NCI-H69 (cell line): ENCODE measurements around the gene DPEP2NB.
A peak's percentile ranks its signal among the peaks of the same experiment; 100 is the strongest.
"Not testable (repeated sequence)": the region's sequence is repeated elsewhere in the genome, so short reads cannot be mapped to it uniquely, and the experiment has no call there.

Source experiments
- DNase-seq: peaks from one replicate; lab custom pipeline; 2025; lab: John Stamatoyannopoulos, UW

DPEP2NB gene

DNA sequence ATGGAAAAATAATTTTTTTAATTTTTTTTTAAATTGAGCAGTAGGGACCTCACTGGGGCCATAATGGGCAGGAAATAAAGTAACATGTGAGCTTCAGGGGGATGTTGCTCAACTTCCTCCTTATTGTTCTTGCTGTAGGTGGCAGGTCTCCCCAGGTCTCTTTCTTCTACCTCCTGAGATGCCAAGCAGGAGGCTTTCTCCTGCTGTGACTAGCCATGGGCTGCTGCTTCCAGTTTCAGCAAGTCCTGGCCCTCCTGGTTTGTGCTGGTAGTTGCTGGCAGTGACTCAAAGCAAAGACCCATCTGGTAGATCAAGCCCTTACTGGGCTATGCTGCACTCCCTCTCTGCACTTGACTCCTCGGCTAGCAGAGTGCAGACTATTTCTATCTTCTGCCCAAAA is 2.3 kb downstream of the DPEP2NB start:
- DNase-seq = peak; percentile 19

DNA sequence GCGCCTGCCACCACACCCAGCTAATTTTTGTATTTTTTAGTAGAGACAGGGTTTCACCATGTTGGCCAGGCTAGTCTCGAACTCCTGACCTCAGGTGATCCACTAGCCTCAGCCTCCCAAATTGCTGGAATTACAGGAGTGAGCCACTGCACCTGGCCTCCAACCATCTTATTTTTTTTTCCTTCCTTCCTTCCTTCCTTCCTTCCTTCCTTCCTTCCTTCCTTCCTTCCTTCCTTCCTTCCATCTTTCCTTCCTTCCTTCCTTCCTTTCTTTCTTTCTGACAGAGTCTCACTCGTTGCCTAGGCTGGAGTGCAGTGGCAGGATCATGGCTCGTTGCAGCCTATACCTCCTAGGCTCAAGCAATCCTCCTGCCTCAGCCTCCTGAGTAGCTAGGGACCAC is 5.8 kb downstream of the DPEP2NB start:
- not testable (repeated sequence) for DNase-seq

DNA sequence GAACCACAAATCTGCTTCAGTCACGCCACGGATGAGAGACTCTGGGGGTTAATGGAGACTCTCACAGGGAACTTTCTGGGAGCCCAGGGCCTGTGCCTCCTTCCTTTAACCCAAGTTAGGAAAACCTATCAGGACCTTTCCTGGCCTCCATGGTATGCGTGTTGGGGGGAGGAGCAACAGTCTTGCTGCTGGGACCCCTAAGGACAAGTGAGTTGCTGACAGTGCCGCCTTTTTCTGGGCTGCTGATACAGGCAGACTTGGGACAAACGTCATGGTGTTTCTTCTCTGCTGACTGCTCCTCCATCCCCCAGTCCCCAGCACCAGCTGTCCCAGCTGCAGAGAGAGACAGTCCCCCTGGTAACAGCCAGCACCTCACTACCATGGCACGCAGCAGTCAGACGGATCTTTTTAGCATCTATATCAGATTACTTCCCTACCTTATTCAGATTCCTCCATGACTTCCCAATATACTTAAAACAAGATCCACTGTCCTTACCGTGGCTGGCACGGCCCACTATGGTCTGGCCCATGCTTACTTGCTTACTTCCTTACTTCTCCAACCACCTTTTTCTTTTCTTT is 6.5 kb downstream of the DPEP2NB start:
- DNase-seq = no peak

DNA sequence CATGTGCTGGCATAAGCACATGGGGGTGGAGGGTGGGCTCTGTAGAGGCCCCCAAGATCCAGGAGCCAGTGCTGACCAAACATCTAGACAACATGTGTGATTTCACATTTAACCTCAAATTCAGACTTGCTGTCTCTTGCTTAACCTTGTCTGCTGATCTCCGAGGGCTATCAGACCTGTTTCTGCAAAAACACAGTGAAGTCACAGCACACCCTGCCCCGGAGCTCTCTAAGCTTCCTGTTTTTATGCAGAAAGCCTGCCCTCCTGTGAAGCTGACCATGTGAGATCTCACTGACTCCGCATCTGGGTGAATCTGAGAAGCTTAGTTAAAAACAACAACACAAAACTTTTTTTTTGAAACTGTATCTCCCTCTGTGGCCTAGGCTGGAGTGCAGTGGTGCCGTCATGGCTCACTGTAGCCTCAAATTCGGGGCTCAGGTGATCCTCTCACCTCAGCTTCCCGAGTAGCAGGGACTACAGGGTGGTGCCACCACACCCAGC is 9.9 kb downstream of the DPEP2NB start:
- DNase-seq = no peak

DNA sequence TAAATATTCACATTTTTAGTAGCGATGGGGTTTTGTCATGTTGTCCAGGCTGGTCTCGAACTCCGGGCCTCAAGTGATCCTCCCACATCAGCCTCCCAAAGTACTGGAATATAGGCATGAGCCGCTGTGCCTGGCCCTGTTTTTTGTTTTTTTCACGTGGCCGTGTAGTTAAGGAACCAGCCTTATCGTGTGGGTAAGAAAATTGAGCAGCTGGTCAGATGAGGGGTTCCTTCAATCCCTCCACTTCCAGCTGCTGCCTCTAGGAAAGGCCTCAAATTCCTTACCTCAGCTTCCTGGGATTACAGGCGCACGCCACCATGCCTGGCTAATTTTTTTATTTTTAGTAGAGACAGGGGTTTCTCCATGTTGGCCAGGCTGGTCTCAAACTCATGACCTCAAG is 10.5 kb downstream of the DPEP2NB start:
- no peak for DNase-seq

DNA sequence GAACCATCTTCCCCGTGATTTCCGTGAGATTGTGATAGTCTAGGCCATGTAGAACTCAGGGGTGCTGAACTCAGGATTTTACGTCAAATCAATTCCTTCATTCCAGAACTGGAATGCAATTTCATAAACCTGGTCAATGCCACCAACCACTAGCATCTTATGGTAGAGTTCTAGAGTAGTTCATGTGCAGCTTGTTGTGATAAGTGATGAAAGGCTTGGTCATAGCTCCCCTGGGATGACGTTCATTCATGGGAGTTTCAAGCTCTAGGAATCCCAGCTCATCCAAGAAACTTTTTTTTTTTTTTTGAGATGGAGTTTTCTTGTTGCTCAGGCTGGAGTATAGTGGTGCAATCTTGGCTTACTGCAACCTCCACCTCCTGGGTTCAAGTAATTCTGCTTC is 12.7 kb downstream of the DPEP2NB start:
- DNase-seq = no peak

DNA sequence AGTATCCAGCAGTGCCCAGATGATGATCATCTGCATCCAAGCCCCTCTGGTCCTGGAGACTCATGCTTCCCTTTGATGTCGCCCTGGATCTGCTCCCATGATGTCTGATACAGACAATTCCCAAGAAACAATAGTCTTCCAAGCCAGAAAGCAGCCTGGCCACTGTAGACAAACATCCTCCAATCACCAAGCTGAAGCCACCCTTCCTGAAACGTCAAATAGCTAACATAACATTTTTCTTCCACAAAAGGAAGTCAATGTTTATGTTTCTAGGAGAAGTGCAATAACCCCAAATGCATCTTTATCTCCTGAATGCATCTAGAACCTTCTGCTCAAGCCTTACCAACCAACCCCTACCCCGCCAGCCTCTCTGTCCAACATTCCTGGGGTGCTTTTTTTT is 15.3 kb downstream of the DPEP2NB start:
- DNase-seq = no peak

DNA sequence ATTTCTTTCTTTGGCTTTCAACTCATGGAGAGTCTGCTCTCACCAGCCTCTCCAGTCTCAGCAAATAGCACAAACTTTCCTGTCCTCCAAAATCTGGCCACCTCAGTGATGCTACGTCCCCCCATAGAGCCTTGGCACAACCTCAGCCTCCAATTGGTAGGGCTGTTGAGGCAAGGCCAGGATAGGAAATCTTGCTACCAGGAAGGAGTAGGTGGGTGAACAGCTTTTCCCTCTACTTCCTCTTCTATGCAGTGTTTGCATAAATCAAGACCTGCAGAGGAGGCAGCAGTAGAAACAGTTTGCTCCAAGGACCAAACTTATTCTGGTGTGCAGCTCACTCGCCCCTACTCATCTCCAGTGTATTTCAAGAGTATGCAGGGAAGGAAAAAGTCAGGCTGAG is 15.7 kb downstream of the DPEP2NB start:
- DNase-seq = no peak

DNA sequence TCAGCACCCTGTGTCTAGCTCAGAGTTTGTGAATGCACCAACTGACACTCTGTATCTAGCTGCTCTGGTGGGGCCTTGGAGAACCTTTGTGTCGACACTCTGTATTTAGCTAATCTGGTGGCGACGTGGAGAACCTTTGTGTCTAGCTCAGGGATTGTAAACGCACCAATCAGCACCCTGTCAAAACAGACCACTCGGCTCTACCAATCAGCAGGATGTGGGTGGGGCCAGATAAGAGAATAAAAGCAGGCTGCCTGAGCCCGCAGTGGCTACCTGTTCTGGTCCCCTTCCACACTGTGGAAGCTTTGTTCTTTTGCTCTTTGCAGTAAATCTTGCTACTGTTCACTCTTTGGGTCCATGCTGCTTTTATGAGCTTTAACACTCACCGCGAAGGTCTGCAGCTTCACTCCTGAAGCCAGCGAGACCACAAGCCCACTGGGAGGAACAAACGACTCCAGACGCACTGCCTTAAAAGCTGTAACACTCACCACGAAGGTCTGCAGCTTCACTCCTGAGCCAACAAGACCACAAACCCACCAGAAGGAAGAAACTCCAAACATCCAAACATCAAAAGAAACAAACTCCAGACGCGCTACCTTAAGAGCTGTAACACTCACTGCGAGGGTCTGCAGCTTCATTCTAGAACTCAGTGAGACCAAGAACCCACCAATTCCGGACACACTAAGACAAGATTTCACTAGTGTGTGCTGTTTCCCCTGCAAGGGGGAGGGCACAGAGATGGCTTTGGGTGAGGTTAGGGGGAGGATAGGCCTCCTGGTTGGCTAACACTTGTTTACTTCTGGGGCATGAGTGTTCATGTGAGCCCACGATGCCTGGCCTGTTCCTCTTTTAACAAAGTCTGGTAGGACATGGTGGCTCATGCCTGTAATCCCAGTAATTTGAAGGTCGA is 16.7 kb downstream of the DPEP2NB start, which contains the start of gene DPEP2:
Gene DPEP2 (minus strand): TSS at position 706 of the 910 bp plus-strand sequence. CDS start 6,272 bp downstream, outside the sequence.
- DNase-seq = not testable (repeated sequence)

DNA sequence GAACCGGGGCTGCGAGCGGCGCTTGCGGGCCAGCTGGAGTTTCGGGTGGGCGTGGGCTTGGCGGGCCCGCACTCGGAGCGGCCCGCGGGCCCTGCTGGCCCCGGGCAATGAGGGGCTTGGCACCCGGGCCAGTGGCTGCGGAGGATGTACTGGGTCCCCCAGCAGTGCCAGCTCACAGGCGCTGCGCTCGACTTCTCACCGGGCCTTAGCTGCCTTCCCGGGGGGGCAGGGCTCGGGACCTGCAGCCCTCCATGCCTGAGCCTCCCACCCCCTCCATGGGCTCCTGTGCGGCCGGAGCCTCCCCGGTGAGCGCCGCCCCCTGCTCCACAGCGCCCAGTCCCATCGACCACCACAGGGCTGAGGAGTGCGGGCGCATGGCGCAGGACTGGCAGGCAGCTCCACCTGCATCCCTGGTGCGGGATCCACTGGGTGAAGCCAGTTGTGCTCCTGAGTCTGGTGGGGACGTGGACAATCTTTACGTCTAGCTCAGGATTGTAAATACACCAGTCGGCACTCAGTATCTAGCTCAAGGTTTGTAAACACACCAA is 17.4 kb downstream of the DPEP2NB start:
- DNase-seq = not testable (repeated sequence)

DNA sequence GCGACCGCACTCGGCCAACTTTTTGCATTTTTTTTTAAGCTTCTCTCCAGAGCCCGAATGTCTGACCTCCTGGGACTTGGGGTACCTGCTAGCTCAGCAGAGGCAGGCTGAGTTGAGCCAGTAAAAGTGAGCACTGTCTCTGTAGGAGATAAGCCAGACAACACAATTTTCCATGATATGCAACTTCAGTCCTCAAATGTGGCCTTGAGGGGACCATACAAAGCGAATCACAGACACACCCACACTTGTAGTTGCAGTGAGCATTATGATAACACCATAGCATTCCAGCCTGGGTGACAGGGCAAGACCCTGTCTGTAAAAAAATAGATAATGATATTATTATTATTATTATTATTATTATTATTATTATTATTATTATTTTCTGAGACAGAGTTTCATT is 19.0 kb downstream of the DPEP2NB start:
- no peak for DNase-seq

DNA sequence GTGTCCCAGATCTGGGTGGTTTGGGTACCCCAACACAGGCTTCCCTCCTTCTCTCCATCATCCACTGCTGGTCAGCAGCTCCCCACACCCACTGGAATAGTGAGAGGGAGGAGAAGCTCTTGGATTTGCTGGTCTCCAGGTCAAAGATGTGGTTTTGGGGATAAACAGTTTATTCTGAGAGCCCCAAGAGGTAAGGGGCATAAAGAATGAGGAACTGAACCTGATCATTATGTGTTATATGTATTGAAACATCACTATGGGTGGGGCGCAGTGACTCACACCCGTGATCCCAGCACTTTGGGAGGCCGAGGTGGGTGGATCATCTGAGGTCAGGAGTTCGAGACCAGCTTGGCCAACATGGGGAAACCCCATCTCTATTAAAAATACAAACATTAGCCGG is 20.3 kb downstream of the DPEP2NB start:
- DNase-seq = no peak

DNA sequence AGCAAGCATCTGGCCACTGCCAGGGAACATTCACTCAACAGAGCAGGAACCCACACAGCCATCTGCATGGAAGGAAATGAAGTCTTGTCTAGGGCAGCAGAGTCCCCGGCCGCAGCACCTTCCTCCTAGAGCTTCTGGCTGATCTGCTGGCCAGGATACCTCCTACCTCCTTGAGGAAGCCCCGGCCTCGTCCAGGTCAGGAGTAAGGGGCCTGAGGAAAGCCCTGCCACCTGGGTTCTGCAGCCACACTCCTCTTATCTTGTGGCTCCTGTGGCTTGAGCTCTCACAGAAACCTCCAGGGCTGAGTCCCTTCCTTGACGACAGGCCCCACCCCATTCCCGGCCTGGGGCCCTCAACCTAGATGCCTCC is 21.7 kb downstream of the DPEP2NB start:
- not testable (repeated sequence) for DNase-seq

DNA sequence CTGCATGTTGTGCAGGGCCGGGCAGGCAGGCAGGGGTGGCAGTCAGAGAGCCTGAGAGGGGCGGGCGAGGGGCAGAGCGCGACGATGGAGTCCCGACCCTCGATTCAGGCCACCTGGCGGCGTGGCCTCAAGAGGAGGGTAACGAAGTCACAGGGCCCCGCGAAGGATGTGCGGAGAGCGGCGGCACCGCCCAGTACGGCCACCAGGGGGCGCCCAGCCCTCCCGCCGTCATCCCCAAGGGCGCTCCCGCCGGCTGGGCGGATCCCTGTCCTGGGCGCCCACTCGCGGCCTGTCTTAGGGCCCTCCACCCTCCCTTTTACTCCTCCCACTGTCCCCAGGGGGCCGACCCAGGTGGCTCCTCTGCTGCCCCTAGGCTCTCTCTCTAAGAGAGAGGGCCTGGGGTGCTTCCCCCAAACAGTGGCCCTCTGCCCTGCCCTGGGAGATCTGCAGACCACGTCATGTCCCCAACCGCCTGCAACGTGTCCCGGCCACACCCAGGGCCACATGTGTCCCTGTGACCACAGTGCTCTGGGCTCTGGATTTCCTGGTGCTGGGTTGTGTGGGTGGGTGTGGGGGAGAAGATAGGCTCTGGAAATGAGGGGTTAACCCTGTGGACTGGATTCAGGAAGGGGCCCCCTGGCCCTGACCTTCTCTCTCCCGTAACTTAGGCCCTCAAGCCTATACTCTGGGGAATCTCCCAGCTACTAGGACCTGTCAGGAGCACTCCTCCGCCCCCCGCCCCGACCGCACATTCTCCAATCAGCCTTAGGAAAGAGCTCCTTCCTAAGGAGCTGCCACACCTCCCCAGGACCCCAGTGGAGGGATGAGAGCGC is 22.3 kb downstream of the DPEP2NB start:
- peak; percentile 75 for DNase-seq

DNA sequence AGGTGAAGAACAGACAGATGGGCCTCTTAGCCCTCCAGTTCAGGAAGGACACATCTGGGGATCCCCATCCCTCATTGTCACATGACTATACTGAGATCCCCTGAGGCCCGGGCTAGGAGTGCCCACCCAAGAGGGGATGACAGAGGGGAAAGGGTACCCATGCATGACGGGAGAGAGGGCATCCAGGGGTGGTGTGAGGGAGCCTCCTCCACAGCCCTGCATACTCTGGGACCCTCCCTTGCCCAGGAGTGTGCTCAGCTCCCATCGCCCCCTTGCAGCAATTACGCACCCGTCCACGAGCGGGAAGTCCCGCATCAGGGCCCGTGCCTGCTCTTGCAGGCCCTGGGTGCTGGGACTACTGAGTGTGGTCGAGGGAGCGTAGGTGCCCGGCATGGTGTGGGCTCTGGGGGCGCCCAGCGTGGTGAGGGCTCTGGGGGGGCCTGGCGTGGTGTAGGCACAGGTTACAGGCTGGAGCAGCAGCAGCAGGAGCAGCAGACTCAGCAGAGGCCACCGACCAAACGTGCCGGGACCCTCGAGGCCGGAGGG is 23.0 kb downstream of the DPEP2NB start:
- no peak for DNase-seq

DNA sequence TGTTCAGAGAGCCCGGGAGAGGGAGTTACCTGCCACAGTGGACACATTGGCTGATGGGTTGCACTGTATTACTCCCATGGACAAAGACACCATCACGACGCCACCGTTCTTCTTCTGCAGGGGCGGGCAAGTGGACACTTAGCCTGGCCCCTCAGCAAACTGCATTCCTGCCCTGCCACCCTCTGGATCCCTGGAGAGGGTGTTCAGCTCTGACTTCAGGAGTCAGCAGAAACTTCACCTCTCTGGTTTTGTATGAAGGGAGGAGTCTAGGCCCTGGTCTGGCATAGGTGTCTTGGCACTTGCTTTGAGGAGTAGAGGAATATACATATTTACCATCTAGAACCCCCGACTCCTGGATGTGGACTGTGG is 25.7 kb downstream of the DPEP2NB start:
- DNase-seq = no peak

DNA sequence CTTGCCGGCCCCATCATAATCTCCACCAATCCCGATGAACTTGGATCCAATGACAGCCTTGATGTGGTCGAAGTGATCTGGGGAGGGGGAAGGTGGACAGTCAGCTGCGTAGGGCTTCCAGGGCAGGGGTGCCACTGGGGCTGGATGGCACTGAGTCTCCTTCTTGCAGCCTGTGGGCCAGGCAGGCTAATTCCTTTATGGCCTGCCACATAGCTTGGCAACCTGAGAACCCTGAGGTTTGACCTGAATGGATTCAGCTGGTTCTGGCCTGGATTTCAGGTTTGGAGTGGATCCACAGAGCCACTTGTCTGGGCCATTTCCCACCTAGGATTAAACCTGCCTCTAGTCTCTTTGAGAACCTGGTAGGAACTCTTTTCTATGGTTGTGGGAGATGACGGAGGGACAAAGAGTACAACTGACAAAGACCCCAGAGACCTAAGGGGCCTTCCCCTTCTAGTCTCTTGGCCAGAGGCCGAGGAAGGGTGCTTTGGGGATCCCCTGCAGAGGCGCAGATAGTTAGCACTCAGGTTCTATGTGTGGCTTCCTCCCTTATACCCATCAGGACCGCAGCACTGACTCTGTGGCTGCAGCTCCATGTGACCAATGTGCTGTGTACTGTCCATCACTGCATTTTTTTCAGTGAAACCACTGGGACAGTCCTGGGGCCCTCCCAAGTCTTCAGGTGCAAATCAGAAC is 26.2 kb downstream of the DPEP2NB start:
- DNase-seq = no peak

DNA sequence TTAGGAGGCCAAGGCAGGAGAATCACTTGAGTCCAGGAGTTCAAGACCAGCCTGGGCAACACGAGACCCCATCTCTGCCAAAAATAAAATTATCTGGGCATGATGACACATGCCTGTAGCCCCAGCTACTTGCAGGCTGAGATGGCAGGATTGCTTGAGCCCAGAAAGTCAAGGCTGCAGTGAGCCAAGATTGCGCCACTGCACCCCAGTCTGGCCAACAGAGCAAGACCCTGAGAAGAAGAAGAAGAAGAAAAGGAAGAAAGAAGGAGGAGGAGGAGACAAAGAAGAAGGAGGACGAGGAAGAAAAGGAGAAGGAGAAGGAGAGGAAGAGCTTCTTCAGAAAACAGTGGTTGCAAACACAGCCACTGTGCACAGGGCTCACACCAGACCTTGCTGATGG is 27.0 kb downstream of the DPEP2NB start:
- DNase-seq = no peak

DNA sequence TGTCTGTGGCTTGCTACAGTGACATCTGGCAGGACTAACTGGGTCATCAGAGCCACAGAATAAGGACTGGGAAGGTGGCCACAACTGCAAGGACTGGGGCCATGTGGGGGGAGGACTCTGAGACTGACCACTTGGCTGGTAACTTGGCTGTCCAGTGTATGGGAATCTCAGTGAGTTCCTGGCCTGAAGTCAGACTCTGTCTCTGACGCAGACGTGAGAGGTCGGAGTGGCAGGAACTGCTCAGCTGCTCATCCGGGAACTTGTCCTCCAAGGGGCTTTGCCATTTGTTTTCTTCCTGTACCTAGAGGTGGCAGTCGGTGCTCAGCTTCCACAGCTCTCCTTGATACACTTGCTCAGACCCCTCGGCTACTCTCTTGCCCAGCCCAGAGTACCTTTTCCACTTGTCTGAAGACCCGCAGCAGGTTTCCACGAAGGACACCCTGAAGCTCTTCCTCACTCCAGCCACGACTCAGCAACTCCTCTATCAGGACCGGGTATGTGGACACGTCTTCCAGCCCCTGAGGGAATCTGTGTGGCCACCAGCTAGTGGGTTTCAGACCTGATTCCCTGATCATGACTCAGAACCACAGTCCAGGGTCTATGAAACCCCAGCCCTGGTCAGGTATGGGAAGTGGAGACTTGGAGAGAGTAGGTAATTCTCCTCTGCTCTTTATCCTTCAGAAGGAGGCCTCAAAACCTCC is 28.1 kb downstream of the DPEP2NB start:
- DNase-seq = no peak

DNA sequence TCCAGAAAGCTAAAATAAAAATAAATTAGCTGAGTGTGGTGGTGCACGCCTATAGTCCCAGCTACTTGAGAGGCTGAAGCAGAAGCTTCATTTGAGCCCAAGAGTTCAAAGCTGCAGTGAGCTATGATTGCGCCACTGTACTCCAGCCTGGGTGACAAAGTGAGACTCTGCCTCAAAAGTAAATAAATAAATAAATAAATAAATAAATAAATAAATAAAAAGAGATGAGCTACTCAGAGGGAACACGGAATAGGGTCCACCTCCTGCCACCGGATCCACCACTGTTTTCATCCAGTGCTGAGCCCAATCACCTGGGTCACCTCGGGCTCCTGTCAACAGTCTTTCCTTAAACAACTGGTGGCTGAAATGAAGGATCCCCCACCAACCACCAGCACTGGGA is 28.8 kb downstream of the DPEP2NB start:
- no peak for DNase-seq
